ENCODE data around the gene MYO16. TPM values are rescaled to one million over a fixed set of nuclear protein-coding genes. Genes with fewer than 3 reads are reported as not detected.

The MYO16 gene
- total RNA-seq, 1 experiment from 2014 or later = not detected

GRCh38 chr13:109012115-109012514, 382.7 kb downstream of the MYO16 start:
- Histone ChIP-seq H2AK5ac (ENCODE audit: insufficient read length, low read length) (no peak overlapping the region), H2BK20ac (ENCODE audit: low read depth, low read length, poor library complexity, severe bottlenecking) (no peak overlapping the region), H3K4me1 (ENCODE audit: insufficient read depth, low read length) (peaks cover 4% of the 10 kb centered on the region), H3K27ac (ENCODE audit: insufficient read length, low read depth, low read length) (no peak overlapping the region), H3K4ac (ENCODE audit: low read depth, low read length) (no peak overlapping the region), H3K9ac (ENCODE audit: extremely low read depth, insufficient read length, low read length) (no peak overlapping the region), H3K14ac (ENCODE audit: insufficient read depth, low read length) (no peak overlapping the region), H2BK120ac (ENCODE audit: low read depth, low read length, poor library complexity, severe bottlenecking) (no peak overlapping the region), H3K18ac (ENCODE audit: insufficient read length, low read depth, low read length) (no peak overlapping the region), H3K79me2 (ENCODE audit: insufficient read depth, low read length) (no peaks in the 10 kb centered on the region), H4K5ac (ENCODE audit: insufficient read length, low read depth, low read length) (no peak overlapping the region), H2BK12ac (ENCODE audit: insufficient read length, low read depth, low read length) (no peak overlapping the region), H3T11ph (ENCODE audit: low read length) (no peak overlapping the region), H4K8ac (replicated peaks; ENCODE audit: insufficient read length, low read depth, low read length) (no peak overlapping the region), H3K9me3 (ENCODE audit: control insufficient read depth, low read depth, low read length) (no peaks in the 10 kb centered on the region), H3K23me2 (ENCODE audit: insufficient read length, low read depth, low read length, poor library complexity, severe bottlenecking) (no peaks in the 10 kb centered on the region), H2BK5ac (ENCODE audit: insufficient read length, low read length) (no peak overlapping the region), H2AFZ (ENCODE audit: low read length) (no peak overlapping the region), H4K20me1 (ENCODE audit: control insufficient read depth, insufficient read depth, insufficient read length) (no peaks in the 10 kb centered on the region), H3K4me2 (ENCODE audit: insufficient read depth, insufficient read length, low read length) (no peak overlapping the region), H3K23ac (ENCODE audit: insufficient read length, low read depth, low read length) (no peak overlapping the region), H3K56ac (ENCODE audit: insufficient read length, low read depth, low read length) (no peak overlapping the region), H3K79me1 (ENCODE audit: insufficient read depth, low read depth, low read length, poor library complexity, severe bottlenecking) (no peaks in the 10 kb centered on the region), H4K91ac (ENCODE audit: insufficient read length, low read depth, low read length) (no peak overlapping the region), H2BK15ac (ENCODE audit: low read depth, low read length) (no peak overlapping the region), H3K27me3 (ENCODE audit: insufficient read depth, low read length) (no peaks in the 10 kb centered on the region)
- no CpG with 5 or more reads among the region's 5 CpGs for WGBS (ENCODE audit: extremely low coverage, insufficient read length, low lambda C conversion rate)
- H3K27ac Mint-ChIP-seq = no peak overlapping the region
- H3K4me3 Mint-ChIP-seq = no peak overlapping the region
- H3K36me3 Mint-ChIP-seq (ENCODE audit: insufficient read depth in 1 of 3, low read depth in 3 of 3) = no peaks in the 10 kb centered on the region; a peak in 1 of 7 replicates
- no peak for TF ChIP-seq CTCF (conservative IDR thresholded peaks at IDR 0.05)
- no peaks in the 10 kb centered on the region; the same call in 1 of the 2 replicates for H3K27me3 Mint-ChIP-seq (ENCODE audit: low read depth)
- DNase-seq = no peak
- H3K4me1 Mint-ChIP-seq = peaks cover 15 to 19% of the 10 kb centered on the region in 2 experiments
- peaks cover 0 to 12% of the 10 kb centered on the region in 2 experiments; a peak in 2 of 5 replicates for H3K9me3 Mint-ChIP-seq
